Fibroblast of pulmonary artery (primary cell): ENCODE results near the gene UBL7.

Experiments
- DNase-seq: peaks from one replicate; pipeline ENCODE4 v3.0.0-alpha.2; 2010; ENCODE audit warnings: low read depth
- H3K4me3 ChIP-seq: replicated peaks from 2 replicates; pipeline ENCODE4 v1.5.1; 2011; ENCODE audit warnings: low read depth, mild to moderate bottlenecking, control low read depth, low read length, moderate library complexity
- CTCF ChIP-seq: IDR thresholded peaks from 2 replicates; pipeline ENCODE4 v1.5.1; 2011; ENCODE audit warnings: mild to moderate bottlenecking, control low read depth, low read length, inconsistent platforms; ENCODE audit errors: missing control alignments

The UBL7 gene

GRCh38 chr15:74438206-74438605, 22.8 kb downstream of the UBL7 start:
- DNase-seq: no peak
- H3K4me3 ChIP-seq: no peak overlapping the region
- no peak for TF ChIP-seq CTCF

DNA sequence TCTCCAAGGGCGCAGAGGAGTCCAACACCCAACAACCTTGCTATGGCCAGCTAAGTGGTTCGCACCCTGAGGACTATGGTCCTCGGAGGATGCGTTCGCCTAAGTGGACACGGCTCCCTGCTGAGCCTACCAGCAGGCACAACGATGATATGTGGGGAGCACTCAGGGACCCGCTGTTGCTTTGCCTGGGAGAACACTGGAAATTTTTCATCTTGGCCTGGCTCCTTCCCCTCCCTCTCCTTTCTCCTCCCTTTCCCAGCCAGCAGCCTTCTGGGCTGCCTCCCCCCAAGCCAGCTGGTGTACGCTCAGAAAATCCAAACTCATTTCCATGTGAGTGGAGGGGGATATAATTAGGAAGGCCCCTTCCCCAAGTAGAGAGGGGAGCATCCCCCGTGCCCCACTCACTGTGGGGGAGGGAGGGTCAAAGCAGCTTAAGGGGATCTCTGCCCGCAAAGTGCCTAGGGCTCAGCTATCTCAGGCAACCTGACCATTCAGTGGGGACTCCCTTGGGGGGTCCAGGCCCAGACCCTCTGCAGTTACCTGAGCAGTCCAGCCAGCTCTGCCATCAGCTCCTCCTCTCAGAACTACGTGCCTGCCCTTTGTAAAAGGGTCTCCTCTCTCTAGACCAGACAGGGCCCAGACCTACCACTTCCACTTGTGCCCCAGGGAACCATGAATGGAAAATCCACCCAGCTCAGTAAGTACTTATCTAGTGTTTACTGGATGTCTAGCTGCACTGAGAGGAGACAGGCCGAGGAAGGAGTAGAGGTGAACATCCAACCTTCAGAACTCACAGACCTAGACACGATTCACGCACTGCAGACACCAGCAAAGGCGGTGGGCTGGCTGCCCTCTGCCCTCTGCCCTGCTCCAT, 26.5 kb downstream of the UBL7 start:
- DNase-seq: peak; percentile 16
- no peak for TF ChIP-seq CTCF
- H3K4me3 ChIP-seq: peak overlapping the region; percentile 57

DNA sequence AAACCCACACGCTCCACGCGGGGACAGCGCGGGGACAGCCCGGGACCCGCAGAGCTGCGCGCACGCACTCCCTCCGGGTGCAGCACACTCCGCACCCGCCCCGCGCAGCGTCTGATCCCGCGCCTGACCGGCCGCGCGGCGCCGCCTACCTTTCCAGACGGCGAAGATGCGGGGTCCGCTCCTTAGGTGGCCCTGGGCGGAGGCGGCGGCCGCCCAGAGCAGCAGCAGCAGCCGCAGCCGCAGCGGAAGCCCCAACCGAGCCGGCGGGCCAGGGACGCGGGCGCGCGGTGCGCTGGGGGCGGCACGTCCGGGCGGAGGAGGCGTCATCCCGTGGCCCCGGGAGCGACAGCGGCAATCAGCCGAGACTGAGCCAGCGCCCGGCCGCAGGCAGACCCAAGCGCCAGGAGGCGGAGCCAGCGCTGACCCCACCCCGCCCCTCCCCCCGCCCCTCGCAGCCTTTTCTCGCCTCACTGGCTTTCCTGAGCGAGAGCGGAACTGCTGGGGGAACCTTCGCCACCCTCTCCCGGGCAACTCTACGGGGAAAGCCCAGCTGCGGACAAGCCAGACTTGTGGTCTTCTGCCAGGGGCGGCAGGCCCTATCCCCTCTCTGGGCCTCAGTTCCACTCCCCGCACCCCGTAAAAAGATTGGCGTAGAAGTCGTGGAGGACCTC, 27.2 kb downstream of the UBL7 start, which contains the start of gene SEMA7A:
Gene SEMA7A, minus strand, starts transcription at position 367 of the 671 bp plus-strand sequence. Its CDS starts 40 bp downstream, at position 327.
- TF ChIP-seq CTCF: no peak
- DNase-seq: peak; percentile 62
- peak within 1 kb of the TSS; percentile 57 for H3K4me3 ChIP-seq

GRCh38 chr15:74432968-74433591, 27.9 kb downstream of the UBL7 start:
- peak overlapping the region; percentile 57 for H3K4me3 ChIP-seq
- no peak for DNase-seq
- TF ChIP-seq CTCF: no peak

DNA sequence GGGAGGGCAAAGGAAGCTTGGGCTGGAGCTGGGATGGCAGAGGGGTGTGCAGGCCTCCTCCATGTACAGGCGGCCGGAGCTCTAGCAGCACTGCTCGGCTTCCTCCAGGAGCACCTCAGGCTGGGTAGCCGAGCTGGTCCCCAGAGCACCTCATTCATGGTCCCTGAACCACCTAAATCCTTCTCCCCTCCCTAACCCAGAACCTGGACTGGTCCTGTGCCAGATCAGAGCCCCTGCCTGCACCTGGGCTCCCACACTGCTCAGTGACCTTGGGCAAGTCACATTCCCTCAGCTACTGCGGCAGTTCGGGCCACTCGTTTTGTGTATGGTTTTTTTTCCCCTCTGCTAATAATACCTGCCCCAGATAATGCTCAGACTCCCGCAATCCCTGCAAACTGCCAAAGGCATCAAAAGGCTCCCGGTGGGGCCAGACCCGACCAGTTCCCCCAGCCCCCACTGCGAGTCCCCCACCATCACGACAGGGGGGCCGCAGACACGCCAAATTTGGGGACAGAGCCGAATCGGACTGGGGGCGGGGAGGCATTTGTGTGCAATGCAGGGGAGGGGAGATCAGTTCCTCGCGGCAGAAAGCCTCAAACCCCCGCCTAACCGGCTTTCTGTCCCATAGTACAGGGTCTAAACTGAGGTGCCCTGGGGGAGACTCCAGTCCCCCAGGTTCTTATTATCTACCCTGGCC, 28.5 kb downstream of the UBL7 start:
- peak overlapping the region; percentile 40 for H3K4me3 ChIP-seq
- no peak for TF ChIP-seq CTCF
- DNase-seq: no peak

DNA sequence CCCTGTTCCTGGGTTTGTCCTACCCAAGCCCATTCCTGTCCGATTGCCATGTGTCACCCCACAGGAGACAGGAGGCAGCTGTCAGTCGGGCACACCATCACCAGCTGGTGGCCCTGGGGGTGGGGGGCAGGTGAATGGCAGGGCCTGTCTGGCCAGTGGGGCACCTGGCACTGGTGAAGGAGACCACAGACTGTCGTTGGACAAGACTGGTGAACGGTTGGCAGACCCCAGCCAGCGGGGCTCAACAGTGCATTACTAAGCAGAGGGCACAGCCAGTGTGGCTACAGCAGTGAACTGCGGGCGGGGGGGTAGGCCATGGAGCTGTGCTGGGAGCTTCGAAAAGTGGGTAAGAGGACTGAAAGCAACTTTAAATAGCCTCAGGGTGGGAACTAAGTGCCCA, 29.3 kb downstream of the UBL7 start:
- DNase-seq: no peak
- H3K4me3 ChIP-seq: no peak overlapping the region

More for the DNA sequence above, 29.3 kb downstream of the UBL7 start:
- TF ChIP-seq CTCF: no peak
